ENCODE measurements around the gene TUBA8. TPM values are rescaled to one million over a fixed set of nuclear protein-coding genes. Genes with fewer than 3 reads are reported as not detected.
"Not testable (repeated sequence)": the region's sequence is repeated elsewhere in the genome, so short reads cannot be mapped to it uniquely, and the experiment has no call there.

The TUBA8 gene
- total RNA-seq, 1 experiment from 2014 or later = 0.72 TPM

- TF ChIP-seq ZNF425 (CRISPR knock-in tag; conservative IDR thresholded peaks at IDR 0.05) (no peak), ATF1 (CRISPR knock-in tag; IDR thresholded peaks at IDR 0.05) (no peak), ZMAT4 (CRISPR knock-in tag; IDR thresholded peaks at IDR 0.05) (no peak), RELA (CRISPR knock-in tag; IDR thresholded peaks at IDR 0.05; ENCODE audit: borderline replicate concordance) (no peak), NR1H2 (CRISPR knock-in tag; IDR thresholded peaks at IDR 0.05) (no peak), MLX (CRISPR knock-in tag; IDR thresholded peaks at IDR 0.05) (no peak), ESRRA (CRISPR knock-in tag; IDR thresholded peaks at IDR 0.05; ENCODE audit: borderline replicate concordance) (no peak), PRDM15 (CRISPR knock-in tag; IDR thresholded peaks at IDR 0.05) (no peak), NFATC4 (CRISPR knock-in tag; IDR thresholded peaks at IDR 0.05) (no peak), SP1 (CRISPR knock-in tag; conservative IDR thresholded peaks at IDR 0.05) (no peak), ZNF512 (CRISPR knock-in tag; IDR thresholded peaks at IDR 0.05; ENCODE audit: borderline replicate concordance) (no peak), NFYB (CRISPR knock-in tag; conservative IDR thresholded peaks at IDR 0.05; ENCODE audit: low read depth) (no peak)
Measured at GRCh38 chr22:18062421-18062820, 48.2 kb upstream of the TUBA8 start (continued).

GRCh38 chr22:18063306-18063705 lies 47.3 kb upstream of the TUBA8 start:
- no peak for TF ChIP-seq AFF4 (CRISPR knock-in tag; IDR thresholded peaks at IDR 0.05; ENCODE audit: borderline replicate concordance)
- no peak for TF ChIP-seq NR2C2 (CRISPR knock-in tag; IDR thresholded peaks at IDR 0.05)
- TF ChIP-seq SOX15 (CRISPR knock-in tag; IDR thresholded peaks at IDR 0.05) = no peak
- Mint-ChIP-seq H3K27me3 (ENCODE audit: low read depth) (peaks cover 3% of the 10 kb centered on the region), H3K4me1 (no peaks in the 10 kb centered on the region), H3K9me3 (no peaks in the 10 kb centered on the region), H3K4me3 (no peak overlapping the region), H3K27ac (no peak overlapping the region), H3K36me3 (no peaks in the 10 kb centered on the region)
- CTCF ChIA-PET = interaction anchor here (1.1 to 1.7 kb wide), 3 partner anchors 174 to 321 kb away, joined by 3 to 6 read pairs (median 3); no protein-coding TSS in a partner anchor
- DNase-seq (ENCODE audit: low spot score) = no peak
- ATAC-seq = no peak
- POLR2A ChIA-PET = no interaction called here

- H3K9me3 Mint-ChIP-seq; H3K27ac Mint-ChIP-seq; H3K4me1 Mint-ChIP-seq; POLR2A ChIA-PET; DNase-seq (ENCODE audit: low spot score); H3K27me3 Mint-ChIP-seq (ENCODE audit: low read depth); H3K4me3 Mint-ChIP-seq; H3K36me3 Mint-ChIP-seq; ATAC-seq: not testable (repeated sequence)
- CTCF ChIA-PET = interaction anchor here (0.6 to 1.7 kb wide), 4 partner anchors 172 to 321 kb away, joined by 3 to 6 read pairs (median 4); no protein-coding TSS in a partner anchor
Measured at GRCh38 chr22:18063715-18064114, 46.9 kb upstream of the TUBA8 start.
